IMR-90 (cell line): ENCODE results near the gene KCNQ5. TPM values are rescaled to one million over a fixed set of nuclear protein-coding genes. Genes with fewer than 3 reads are reported as not detected.

Experiments
- ATAC-seq: fragments of 200-7000 bp; cut with Tn5 transposase; 2 replicates; pipeline ENCODE4 v1.9.1; 2020; ENCODE audit warnings: low read depth, mild to moderate bottlenecking, moderate library complexity
- BruUV-seq: library from RNA; stranded (reverse); fragments of 400-500 nt; replicated peaks from 2 replicates; lab custom pipeline; 2021; lab: Mats Ljungman, UMichigan
- CTCF ChIA-PET: fragments of 300-600 bp; formaldehyde crosslinking; extraction: SDS; loops from one replicate; lab custom pipeline; 2021; ENCODE audit warnings: antibody characterized with exemption; lab: Yijun Ruan, JAX
- POLR2A ChIA-PET: fragments of 300-600 bp; sonication (Branson Sonifier 250); formaldehyde crosslinking; loops from one replicate; lab custom pipeline; 2022; ENCODE audit warnings: antibody characterized with exemption; ENCODE audit not compliant: unreplicated experiment; lab: Charles Lee
- DNase-seq: peaks from one replicate; pipeline ENCODE4 v3.0.0; 2013
- H2AFZ ChIP-seq: replicated peaks from 2 replicates; pipeline ENCODE3; 2013; ENCODE audit warnings: low read length, mild to moderate bottlenecking; ENCODE audit not compliant: poor library complexity
- H2AK5ac ChIP-seq: 2 replicates; pipeline ENCODE4 v1.6.1; 2013; ENCODE audit warnings: low read depth, low read length, inconsistent platforms
- H2AK9ac ChIP-seq: replicated peaks from 2 replicates; pipeline ENCODE3; 2013; ENCODE audit warnings: mild to moderate bottlenecking, low read depth, low read length, moderate library complexity; ENCODE audit not compliant: poor library complexity
- H2BK120ac ChIP-seq: 2 replicates; pipeline ENCODE4 v1.6.1; 2013; ENCODE audit warnings: low read depth, low read length, inconsistent platforms
- H2BK15ac ChIP-seq: 3 replicates; pipeline ENCODE4 v1.6.1; 2013; ENCODE audit warnings: low read depth, low read length, inconsistent platforms
- H2BK20ac ChIP-seq: 2 replicates; pipeline ENCODE4 v1.6.1; 2013; ENCODE audit warnings: low read depth, mild to moderate bottlenecking, inconsistent platforms, low read length, moderate library complexity
- H2BK5ac ChIP-seq: 2 replicates; pipeline ENCODE4 v1.6.1; 2013; ENCODE audit warnings: mild to moderate bottlenecking, low read depth, low read length, inconsistent platforms; ENCODE audit not compliant: poor library complexity, severe bottlenecking
- H3K14ac ChIP-seq: replicated peaks from 2 replicates; pipeline ENCODE4 v1.6.1; 2013; ENCODE audit warnings: low read depth, low read length, inconsistent platforms
- H3K18ac ChIP-seq: 2 replicates; pipeline ENCODE4 v1.6.1; 2013; ENCODE audit warnings: low read depth, low read length, control low read depth
- H3K23ac ChIP-seq: 2 replicates; pipeline ENCODE4 v1.6.1; 2013; ENCODE audit warnings: low read depth, low read length, inconsistent platforms
- H3K27ac ChIP-seq: 2 replicates; pipeline ENCODE4 v1.5.1; 2013; ENCODE audit warnings: mild to moderate bottlenecking, control low read depth, low read length; ENCODE audit not compliant: insufficient read depth
- H3K27me3 ChIP-seq: 2 replicates; pipeline ENCODE4 v1.6.1; 2013; ENCODE audit warnings: low read length; ENCODE audit not compliant: control insufficient read depth, insufficient read depth
- H3K36me3 ChIP-seq: 2 replicates; pipeline ENCODE4 v1.6.1; 2013; ENCODE audit warnings: low read length, mixed read lengths; ENCODE audit not compliant: control insufficient read depth, insufficient read depth
- H3K4ac ChIP-seq: 2 replicates; pipeline ENCODE4 v1.6.1; 2013; ENCODE audit warnings: low read depth, low read length, inconsistent platforms
- H3K4me1 ChIP-seq: 2 replicates; pipeline ENCODE4 v1.6.1; 2013; ENCODE audit warnings: low read length, mixed read lengths; ENCODE audit not compliant: control insufficient read depth, insufficient read depth
- H3K4me2 ChIP-seq: 2 replicates; pipeline ENCODE4 v1.6.1; 2013; ENCODE audit warnings: low read depth, mild to moderate bottlenecking, control low read depth, low read length, moderate library complexity
- H3K4me3 ChIP-seq: 2 replicates; pipeline ENCODE4 v1.5.1; 2013; ENCODE audit warnings: low read depth, mild to moderate bottlenecking, control low read depth, low read length, moderate library complexity; ENCODE audit not compliant: insufficient read depth
- H3K56ac ChIP-seq: 2 replicates; pipeline ENCODE4 v1.6.1; 2013; ENCODE audit warnings: low read length, inconsistent platforms; ENCODE audit not compliant: insufficient read depth; ENCODE audit errors: extremely low read depth
- H3K79me1 ChIP-seq, 2 experiments: 2 replicates each; pipeline ENCODE4 v1.6.1; 2013; ENCODE audit warnings: low read length in 2 of 2, inconsistent platforms in 1 of 2, low read depth in 1 of 2
- H3K9ac ChIP-seq: 2 replicates; pipeline ENCODE4 v1.6.1; 2013; ENCODE audit warnings: low read depth, low read length, control low read depth
- H3K9me1 ChIP-seq: 2 replicates; pipeline ENCODE4 v1.6.1; 2013; ENCODE audit warnings: low read length, inconsistent platforms; ENCODE audit not compliant: insufficient read depth
- H3K9me3 ChIP-seq: 2 replicates; pipeline ENCODE4 v1.6.1; 2013; ENCODE audit warnings: low read length; ENCODE audit not compliant: control insufficient read depth, insufficient read depth
- H4K20me1 ChIP-seq: 2 replicates; pipeline ENCODE4 v1.6.1; 2013; ENCODE audit warnings: low read length, inconsistent platforms; ENCODE audit not compliant: insufficient read depth
- H4K5ac ChIP-seq: 2 replicates; pipeline ENCODE4 v1.6.1; 2013; ENCODE audit warnings: mild to moderate bottlenecking, low read depth, low read length, control low read depth
- H4K8ac ChIP-seq, 2 experiments: 2 replicates each; pipeline ENCODE4 v1.6.1; 2013; ENCODE audit warnings: low read depth in 2 of 2, low read length in 2 of 2, control low read depth in 1 of 2, inconsistent platforms in 1 of 2
- H4K91ac ChIP-seq: 2 replicates; pipeline ENCODE4 v1.6.1; 2013; ENCODE audit warnings: low read depth, low read length, inconsistent platforms; ENCODE audit not compliant: insufficient read depth
- CEBPB ChIP-seq: IDR thresholded peaks from 2 replicates; pipeline ENCODE4 v1.6.1; 2012; ENCODE audit warnings: low read depth, low read length, improper control_type of control experiment
- FOS ChIP-seq: fragments of 150-350 bp; IDR thresholded peaks from 2 replicates; pipeline ENCODE4 v1.6.1; 2016; ENCODE audit warnings: low read depth, low read length
- NFE2L2 ChIP-seq: fragments of 150-350 bp; IDR thresholded peaks from 2 replicates; pipeline ENCODE4 v1.6.1; 2016; ENCODE audit warnings: low read depth, mild to moderate bottlenecking, low read length
- RCOR1 ChIP-seq: IDR thresholded peaks from 2 replicates; pipeline ENCODE4 v1.6.1; 2012; ENCODE audit warnings: mild to moderate bottlenecking, low read length, improper control_type of control experiment; ENCODE audit not compliant: insufficient replicate concordance
- SMC3 ChIP-seq: fragments of 150-350 bp; IDR thresholded peaks from 2 replicates; pipeline ENCODE4 v1.6.1; 2016; ENCODE audit warnings: low read depth, mild to moderate bottlenecking, antibody characterized with exemption, low read length, moderate library complexity
- dilution Hi-C: fragments of 300-500 bp; cut with HindIII; formaldehyde crosslinking; loops from one replicate; pipeline ENCODE4 v1.14.3; 2018; ENCODE audit warnings: low sequenced_read_pairs; ENCODE audit not compliant: unreplicated experiment
- in situ Hi-C: fragments of 300-500 bp; cut with MboI; formaldehyde crosslinking; loops from 3 replicates; pipeline ENCODE4 v1.14.3; 2019; ENCODE audit warnings: low sequenced_read_pairs, inconsistent platforms, mixed read lengths
- intact Hi-C: fragments of 100-400 bp; cut with micrococcal nuclease; formaldehyde crosslinking; loops from 2 replicates; pipeline ENCODE4 v1.10.0; 2022
- polyA plus RNA-seq, 3 experiments: library from polyadenylated mRNA; depleted of rRNA; stranded (reverse); fragments of >200 nt; gene quantifications; 2 replicates each; pipeline ENCODE4 v1.2.3, GENCODE V29; 2012; ENCODE audit warnings: low replicate concordance in 1 of 3
- total RNA-seq: library from RNA; depleted of rRNA; stranded (reverse); fragments of >200 nt; gene quantifications from 2 replicates; pipeline ENCODE4 v1.2.3, GENCODE V29; 2012
- TF ChIP-seq, protein P1 (sequence below): fragments of 150-350 bp; IDR thresholded peaks from 2 replicates; pipeline ENCODE4 v1.6.1; 2017; ENCODE audit warnings: mild to moderate bottlenecking, antibody characterized with exemption, low read length, low read depth

The KCNQ5 gene
- total and polyA plus RNA-seq, 2 of the 4 experiments (the other 2 are of a cell fraction), result 0.75 to 1.3 TPM

- intact Hi-C loops (no loop called here), in situ Hi-C loops (no loop called here), dilution Hi-C loops (no loop called here)
- peak; percentile 67 for ATAC-seq
- CTCF ChIA-PET, result no interaction called here
- Histone ChIP-seq H3K56ac (no peak overlapping the region), H2AFZ (no peak overlapping the region), H4K5ac (no peak overlapping the region), H2BK120ac (peak overlapping the region; percentile 39; the same call in 1 of the 2 replicates), H3K27me3 (no peaks in the 10 kb centered on the region), H2AK5ac (no peak overlapping the region), H3K4me1 (peaks cover 2% of the 10 kb centered on the region; the same call in 1 of the 2 replicates), H3K14ac (0 out of 2 replicates have a peak overlapping the region, but pooled peaks have one; percentile 33), H3K9me3 (no peaks in the 10 kb centered on the region), H3K36me3 (no peaks in the 10 kb centered on the region), H4K91ac (no peak overlapping the region), H2BK15ac (0 out of 3 replicates have a peak overlapping the region, but pooled peaks have one; percentile 31), H3K9me1 (no peaks in the 10 kb centered on the region), H3K27ac (no peak overlapping the region), H3K79me1 (no peaks in the 10 kb centered on the region), H4K20me1 (no peaks in the 10 kb centered on the region), H3K4ac (peak overlapping the region; percentile 36; the same call in 1 of the 2 replicates), H3K4me3 (no peak overlapping the region), H3K9ac (no peak overlapping the region), H2AK9ac (no peak overlapping the region), H3K4me2 (no peak overlapping the region), H3K23ac (no peak overlapping the region; the same call in 1 of the 2 replicates), H4K8ac (no peak overlapping the region), H3K18ac (no peak overlapping the region), H2BK20ac (peak overlapping the region; percentile 50; the same call in 1 of the 2 replicates), H2BK5ac (peak overlapping the region; percentile 48)
- TF ChIP-seq RCOR1, result no peak
- no peak for TF ChIP-seq SMC3
- no peak for TF ChIP-seq NFE2L2
- peak; percentile 56; the same call in 1 of the 2 replicates for TF ChIP-seq FOS
- TF ChIP-seq CEBPB, result no peak
- TF ChIP-seq, protein P1, sequence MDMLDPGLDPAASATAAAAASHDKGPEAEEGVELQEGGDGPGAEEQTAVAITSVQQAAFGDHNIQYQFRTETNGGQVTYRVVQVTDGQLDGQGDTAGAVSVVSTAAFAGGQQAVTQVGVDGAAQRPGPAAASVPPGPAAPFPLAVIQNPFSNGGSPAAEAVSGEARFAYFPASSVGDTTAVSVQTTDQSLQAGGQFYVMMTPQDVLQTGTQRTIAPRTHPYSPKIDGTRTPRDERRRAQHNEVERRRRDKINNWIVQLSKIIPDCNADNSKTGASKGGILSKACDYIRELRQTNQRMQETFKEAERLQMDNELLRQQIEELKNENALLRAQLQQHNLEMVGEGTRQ, result no peak
- POLR2A ChIA-PET, result no interaction called here
- no TSS peak for BruUV-seq
- DNase-seq, result peak; percentile 69
Measured at GRCh38 chr6:72825315-72825911, 203.5 kb downstream of the KCNQ5 start.
